ENCODE data around the gene DEPP1. TPM values are rescaled to one million over a fixed set of nuclear protein-coding genes. Genes with fewer than 3 reads are reported as not detected.

Gene DEPP1
- total RNA-seq, 1 experiment from 2014 or later = 1.6 TPM

GRCh38 chr10:44975431-44976331 lies 2.9 kb downstream of the DEPP1 start:
- Mint-ChIP-seq H3K27ac (no peak overlapping the region), H3K27me3 (ENCODE audit: low read depth) (peaks cover 12% of the 10 kb centered on the region), H3K4me1 (peaks cover 66% of the 10 kb centered on the region), H3K36me3 (peaks cover 11% of the 10 kb centered on the region), H3K9me3 (no peaks in the 10 kb centered on the region), H3K4me3 (peak overlapping the region; percentile 61)
- CTCF ChIA-PET = interaction anchor here (0.5 to 2.3 kb wide), 11 partner anchors 10 to 1569 kb away, joined by 3 to 38 read pairs (median 7); partner anchors contain the start of gene ZNF22
- DNase-seq (ENCODE audit: low spot score) (no peak), ATAC-seq (peak; percentile 9)
- POLR2A ChIA-PET = interaction anchor here (0.6 kb wide), 1 partner anchor 50 kb away, joined by 3 read pairs; no protein-coding TSS in a partner anchor
- TF ChIP-seq CTCF (IDR thresholded peaks at IDR 0.05) (no peak), CREB1 (CRISPR knock-in tag; IDR thresholded peaks at IDR 0.05) (no peak), ZNF121 (CRISPR knock-in tag; IDR thresholded peaks at IDR 0.05) (0 out of 2 replicates have a peak, but pooled peaks have one; percentile 19), ZNF423 (CRISPR knock-in tag; IDR thresholded peaks at IDR 0.05) (peak; percentile 85), MYBL2 (CRISPR knock-in tag; IDR thresholded peaks at IDR 0.05) (no peak), GABPB1 (CRISPR knock-in tag; IDR thresholded peaks at IDR 0.05) (peak; percentile 74; the same call in 1 of the 2 replicates), SOX15 (CRISPR knock-in tag; IDR thresholded peaks at IDR 0.05) (no peak), NFYB (CRISPR knock-in tag; conservative IDR thresholded peaks at IDR 0.05; ENCODE audit: low read depth) (peak; percentile 63), ATF3 (CRISPR knock-in tag; conservative IDR thresholded peaks at IDR 0.05) (no peak)

- H3K4me3 Mint-ChIP-seq = peak overlapping the region; percentile 61
- peaks cover 20% of the 10 kb centered on the region for H3K36me3 Mint-ChIP-seq
- peaks cover 57% of the 10 kb centered on the region for H3K4me1 Mint-ChIP-seq
- H3K9me3 Mint-ChIP-seq = no peaks in the 10 kb centered on the region
- ChIA-PET POLR2A (no interaction called here), CTCF (interaction anchor here (1.2 to 2.6 kb wide), 9 partner anchors 9 to 96 kb away, joined by 5 to 38 read pairs (median 11); no protein-coding TSS in a partner anchor)
- peak; percentile 57 for DNase-seq (ENCODE audit: low spot score)
- peaks cover 12% of the 10 kb centered on the region for H3K27me3 Mint-ChIP-seq (ENCODE audit: low read depth)
- no peak overlapping the region for H3K27ac Mint-ChIP-seq
- ATAC-seq = peak; percentile 66
- TF ChIP-seq GRHL2 (CRISPR knock-in tag; IDR thresholded peaks at IDR 0.05; ENCODE audit: insufficient replicate concordance, severe bottlenecking) = no peak
- TF ChIP-seq SMAD4 (CRISPR knock-in tag; IDR thresholded peaks at IDR 0.05) = no peak
- TF ChIP-seq SP1 (CRISPR knock-in tag; conservative IDR thresholded peaks at IDR 0.05) = no peak
- peak; percentile 57 for TF ChIP-seq ZNF423 (CRISPR knock-in tag; IDR thresholded peaks at IDR 0.05)
- TF ChIP-seq ETV6 (CRISPR knock-in tag; IDR thresholded peaks at IDR 0.05) = no peak
- TF ChIP-seq CTCF (IDR thresholded peaks at IDR 0.05) = peak; percentile 87
- TF ChIP-seq ZNF532 (CRISPR knock-in tag; IDR thresholded peaks at IDR 0.05; ENCODE audit: borderline replicate concordance) = no peak
- TF ChIP-seq ZNF671 (CRISPR knock-in tag; IDR thresholded peaks at IDR 0.05) = no peak
- no peak for TF ChIP-seq E2F5 (CRISPR knock-in tag; IDR thresholded peaks at IDR 0.05)
- no peak for TF ChIP-seq MYBL2 (CRISPR knock-in tag; IDR thresholded peaks at IDR 0.05)
- TF ChIP-seq MLX (CRISPR knock-in tag; IDR thresholded peaks at IDR 0.05) = no peak
- no peak for TF ChIP-seq NFE2L1 (CRISPR knock-in tag; IDR thresholded peaks at IDR 0.05)
Observed at GRCh38 chr10:44974628-44975430, 3.8 kb downstream of the DEPP1 start.
